Tibial nerve (tissue), 4 donors: ENCODE measurements around the gene MAPT.

Experiments used
- CTCF ChIP-seq, 5 experiments: fragments of 200-600 bp in 3 of 5; fragments of 450-650 bp in 2 of 5; sonication (generic) in 3 of 5; IDR thresholded peaks; one replicate each; pipeline ENCODE4 v1.5.1; 2016 to 2019; ENCODE audit warnings: antibody characterized with exemption in 5 of 5, mild to moderate bottlenecking in 3 of 5, moderate library complexity in 2 of 5
- EP300 ChIP-seq, 2 donors: sonication (generic); formaldehyde crosslinking; IDR thresholded peaks; one replicate each; pipeline ENCODE4 v1.6.1; 2017; ENCODE audit warnings: antibody characterized with exemption in 2 of 2, mild to moderate bottlenecking in 1 of 2
- POLR2A ChIP-seq, 2 donors: fragments of 450-650 bp; IDR thresholded peaks; one replicate each; pipeline ENCODE4 v1.6.1; 2017; ENCODE audit warnings: antibody characterized with exemption in 2 of 2, mild to moderate bottlenecking in 2 of 2, moderate library complexity in 2 of 2

GRCh38 chr17:46025510-46026165, 131.3 kb downstream of the MAPT start:
- TF ChIP-seq CTCF (IDR thresholded peaks at IDR 0.05), result no peak
- TF ChIP-seq POLR2A (IDR thresholded peaks at IDR 0.05), result no peak
- no peak for TF ChIP-seq EP300 (IDR thresholded peaks at IDR 0.05)
